ENCODE results near the gene EPGN.
"Not testable (repeated sequence)": the region's sequence is repeated elsewhere in the genome, so short reads cannot be mapped to it uniquely, and the experiment has no call there.

EPGN gene

DNA sequence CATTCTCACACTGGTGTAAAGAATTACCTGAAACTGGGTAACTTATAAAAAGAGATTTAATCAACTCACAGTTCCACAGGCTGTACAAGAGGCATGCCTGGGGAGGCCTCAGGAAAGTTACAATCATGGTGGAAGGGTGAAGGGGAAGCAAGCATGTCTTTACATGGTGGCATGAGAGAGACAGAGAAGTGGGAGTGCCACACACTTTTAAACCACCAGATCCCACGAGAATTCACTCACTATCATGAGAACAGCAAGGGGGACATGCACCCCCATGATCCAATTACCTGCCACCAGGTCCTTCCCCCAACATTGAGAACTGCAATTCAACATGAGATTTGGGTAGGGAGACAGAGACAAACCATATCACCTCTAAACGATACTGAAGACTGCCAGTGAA is 23.0 kb downstream of the EPGN start:
- TF ChIP-seq, protein P1, sequence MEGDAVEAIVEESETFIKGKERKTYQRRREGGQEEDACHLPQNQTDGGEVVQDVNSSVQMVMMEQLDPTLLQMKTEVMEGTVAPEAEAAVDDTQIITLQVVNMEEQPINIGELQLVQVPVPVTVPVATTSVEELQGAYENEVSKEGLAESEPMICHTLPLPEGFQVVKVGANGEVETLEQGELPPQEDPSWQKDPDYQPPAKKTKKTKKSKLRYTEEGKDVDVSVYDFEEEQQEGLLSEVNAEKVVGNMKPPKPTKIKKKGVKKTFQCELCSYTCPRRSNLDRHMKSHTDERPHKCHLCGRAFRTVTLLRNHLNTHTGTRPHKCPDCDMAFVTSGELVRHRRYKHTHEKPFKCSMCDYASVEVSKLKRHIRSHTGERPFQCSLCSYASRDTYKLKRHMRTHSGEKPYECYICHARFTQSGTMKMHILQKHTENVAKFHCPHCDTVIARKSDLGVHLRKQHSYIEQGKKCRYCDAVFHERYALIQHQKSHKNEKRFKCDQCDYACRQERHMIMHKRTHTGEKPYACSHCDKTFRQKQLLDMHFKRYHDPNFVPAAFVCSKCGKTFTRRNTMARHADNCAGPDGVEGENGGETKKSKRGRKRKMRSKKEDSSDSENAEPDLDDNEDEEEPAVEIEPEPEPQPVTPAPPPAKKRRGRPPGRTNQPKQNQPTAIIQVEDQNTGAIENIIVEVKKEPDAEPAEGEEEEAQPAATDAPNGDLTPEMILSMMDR (IDR thresholded peaks at IDR 0.05; ENCODE audit: low read depth, low read length) = no peak
- Histone ChIP-seq H3K9me3 (no peaks in the 10 kb centered on the region), H3K4me3 (ENCODE audit: low read depth, low read length) (no peak overlapping the region), H3K27me3 (peaks cover 7% of the 10 kb centered on the region), H3K4me1 (no peaks in the 10 kb centered on the region), H3K36me3 (no peaks in the 10 kb centered on the region)
- no peak for DNase-seq

DNA sequence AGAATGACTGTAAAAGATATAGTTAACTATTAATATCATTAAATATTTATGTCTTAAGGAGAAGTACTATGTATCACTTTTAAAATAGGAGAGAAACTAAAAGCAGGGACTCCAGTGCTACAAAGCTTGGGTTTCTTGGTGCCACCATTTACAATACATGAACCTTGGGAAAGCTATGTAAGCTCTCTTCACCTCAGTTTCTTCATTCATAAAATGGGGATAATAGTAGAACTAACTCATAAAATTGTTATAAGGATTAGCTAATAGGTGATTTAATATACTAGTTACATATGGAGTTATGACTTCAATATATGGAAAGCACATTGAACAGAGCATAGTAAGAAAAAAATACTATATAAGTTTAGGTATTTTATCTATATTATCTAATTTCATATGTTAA is 23.7 kb downstream of the EPGN start:
- Histone ChIP-seq H3K4me3 (ENCODE audit: low read depth, low read length) (no peak overlapping the region), H3K27me3 (peaks cover 7% of the 10 kb centered on the region), H3K36me3 (no peaks in the 10 kb centered on the region), H3K4me1 (no peaks in the 10 kb centered on the region), H3K9me3 (no peaks in the 10 kb centered on the region)
- DNase-seq = no peak
- TF ChIP-seq, protein P1 (IDR thresholded peaks at IDR 0.05; ENCODE audit: low read depth, low read length) = no peak

DNA sequence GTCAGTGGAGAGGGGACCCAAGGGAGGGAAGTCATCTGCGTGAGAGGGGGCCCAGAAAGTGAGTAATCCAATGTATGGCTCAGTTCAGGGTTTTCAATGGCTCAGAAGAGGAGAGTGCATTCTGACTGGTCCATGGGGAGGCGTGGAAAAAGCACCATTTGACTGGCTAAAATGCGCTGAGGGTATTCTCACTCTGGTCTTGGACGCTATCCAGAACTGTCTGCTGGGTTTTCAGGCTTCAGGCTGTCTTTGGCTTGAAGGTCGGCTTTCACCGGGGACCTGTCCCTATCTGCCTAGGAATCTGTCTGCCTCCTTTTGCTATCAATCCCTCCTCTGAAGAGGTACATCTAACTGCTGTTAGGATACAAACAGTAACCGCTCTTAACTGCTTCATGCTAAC is 26.4 kb downstream of the EPGN start:
- Histone ChIP-seq H3K9me3 (no peaks in the 10 kb centered on the region), H3K36me3 (no peaks in the 10 kb centered on the region), H3K4me1 (no peaks in the 10 kb centered on the region), H3K27me3 (peaks cover 7% of the 10 kb centered on the region), H3K4me3 (ENCODE audit: low read depth, low read length) (no peak overlapping the region)
- DNase-seq = no peak
- TF ChIP-seq, protein P1 (IDR thresholded peaks at IDR 0.05; ENCODE audit: low read depth, low read length) = no peak

- Histone ChIP-seq H3K36me3 (no peaks in the 10 kb centered on the region), H3K27me3 (peaks cover 7% of the 10 kb centered on the region), H3K4me3 (ENCODE audit: low read depth, low read length) (no peak overlapping the region), H3K9me3 (no peaks in the 10 kb centered on the region), H3K4me1 (no peaks in the 10 kb centered on the region)
- TF ChIP-seq, protein P1 (IDR thresholded peaks at IDR 0.05; ENCODE audit: low read depth, low read length) = no peak
- no peak for DNase-seq
These were observed 27.2 kb downstream of the EPGN start for GRCh38 chr4:74335341-74336021.

DNA sequence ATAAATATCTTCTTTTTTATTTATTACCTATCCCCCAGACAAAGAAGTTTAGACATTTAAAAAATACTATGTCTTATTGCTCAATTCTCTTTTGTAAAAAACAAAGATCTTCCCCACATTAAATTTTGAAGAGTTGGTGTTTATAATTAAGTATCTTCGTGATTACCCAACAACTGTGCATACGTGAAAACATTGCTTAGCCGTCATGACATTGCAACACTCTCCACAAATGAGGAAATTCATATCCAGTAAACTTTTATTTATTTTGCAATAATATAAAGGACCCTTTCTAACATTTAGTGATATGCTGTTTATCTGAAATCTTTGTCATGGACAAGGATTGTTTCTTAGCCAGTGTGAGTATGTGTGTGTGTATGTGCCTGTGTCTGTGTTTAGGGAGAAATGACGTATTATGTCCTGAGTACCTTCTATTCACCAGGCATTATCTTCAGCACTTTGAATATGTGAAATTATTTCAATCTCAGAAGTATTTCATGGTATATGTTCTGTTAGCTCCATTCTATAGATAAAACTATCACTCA is 30.6 kb downstream of the EPGN start:
- no peaks in the 10 kb centered on the region for H3K9me3 ChIP-seq
- TF ChIP-seq, protein P1 (IDR thresholded peaks at IDR 0.05; ENCODE audit: low read depth, low read length) = no peak
- no peak for DNase-seq

GRCh38 chr4:74339501-74339900 is 31.2 kb downstream of the EPGN start:
- H3K4me1 ChIP-seq = no peaks in the 10 kb centered on the region
- TF ChIP-seq, protein P1 (IDR thresholded peaks at IDR 0.05; ENCODE audit: low read depth, low read length) = no peak
- H3K36me3 ChIP-seq = no peaks in the 10 kb centered on the region
- no peak overlapping the region for H3K4me3 ChIP-seq (ENCODE audit: low read depth, low read length)
- no peaks in the 10 kb centered on the region for H3K9me3 ChIP-seq
- no peaks in the 10 kb centered on the region for H3K27me3 ChIP-seq
- DNase-seq = no peak

More for the DNA sequence above, 30.6 kb downstream of the EPGN start:
- peaks cover 5% of the 10 kb centered on the region for H3K27me3 ChIP-seq
- no peaks in the 10 kb centered on the region for H3K4me1 ChIP-seq
- H3K36me3 ChIP-seq = no peaks in the 10 kb centered on the region
- H3K4me3 ChIP-seq (ENCODE audit: low read depth, low read length) = no peak overlapping the region

- not testable (repeated sequence) for H3K27me3 ChIP-seq; H3K4me1 ChIP-seq; H3K9me3 ChIP-seq; H3K36me3 ChIP-seq; DNase-seq; H3K4me3 ChIP-seq (ENCODE audit: low read depth, low read length)
These were observed 32.2 kb downstream of the EPGN start for GRCh38 chr4:74340421-74340820.
